Keratinocyte (primary cell): ENCODE measurements around the gene OR8B12.

Experiments used
- EZH2 ChIP-seq: IDR thresholded peaks from one replicate; pipeline ENCODE4 v1.6.1; 2012; ENCODE audit warnings: inconsistent platforms, mild to moderate bottlenecking, low read length, moderate library complexity
- TF ChIP-seq, protein P1 (sequence below), 3 experiments: IDR thresholded peaks in 1 of 3; conservative IDR thresholded peaks in 1 of 3; optimal IDR thresholded peaks in 1 of 3; 2 replicates in 2 of 3; 3 replicates in 1 of 3; pipeline versions ENCODE3 to v1.5.1; 2011; ENCODE audit warnings: low read length in 3 of 3, mild to moderate bottlenecking in 3 of 3, moderate library complexity in 2 of 3, control low read depth in 1 of 3, inconsistent platforms in 1 of 3; ENCODE audit not compliant: insufficient read depth in 2 of 3; ENCODE audit errors: extremely low read depth in 1 of 3

- TF ChIP-seq, protein P1, sequence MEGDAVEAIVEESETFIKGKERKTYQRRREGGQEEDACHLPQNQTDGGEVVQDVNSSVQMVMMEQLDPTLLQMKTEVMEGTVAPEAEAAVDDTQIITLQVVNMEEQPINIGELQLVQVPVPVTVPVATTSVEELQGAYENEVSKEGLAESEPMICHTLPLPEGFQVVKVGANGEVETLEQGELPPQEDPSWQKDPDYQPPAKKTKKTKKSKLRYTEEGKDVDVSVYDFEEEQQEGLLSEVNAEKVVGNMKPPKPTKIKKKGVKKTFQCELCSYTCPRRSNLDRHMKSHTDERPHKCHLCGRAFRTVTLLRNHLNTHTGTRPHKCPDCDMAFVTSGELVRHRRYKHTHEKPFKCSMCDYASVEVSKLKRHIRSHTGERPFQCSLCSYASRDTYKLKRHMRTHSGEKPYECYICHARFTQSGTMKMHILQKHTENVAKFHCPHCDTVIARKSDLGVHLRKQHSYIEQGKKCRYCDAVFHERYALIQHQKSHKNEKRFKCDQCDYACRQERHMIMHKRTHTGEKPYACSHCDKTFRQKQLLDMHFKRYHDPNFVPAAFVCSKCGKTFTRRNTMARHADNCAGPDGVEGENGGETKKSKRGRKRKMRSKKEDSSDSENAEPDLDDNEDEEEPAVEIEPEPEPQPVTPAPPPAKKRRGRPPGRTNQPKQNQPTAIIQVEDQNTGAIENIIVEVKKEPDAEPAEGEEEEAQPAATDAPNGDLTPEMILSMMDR (optimal IDR thresholded peaks at IDR 0.05 in 1 of 3, IDR thresholded peaks at IDR 0.05 in 1 of 3, conservative IDR thresholded peaks at IDR 0.05 in 1 of 3; ENCODE audit: extremely low read depth in 1 of 3, insufficient read depth in 2 of 3, low read length in 3 of 3) = no peak
- no peak for TF ChIP-seq EZH2
These were observed 50.3 kb downstream of the OR8B12 start for GRCh38 chr11:124493016-124493655.
